HG03439 (cell line): ENCODE results near the gene SENP3.

ENCODE experiments used
- ATAC-seq: cut with Tn5 transposase; IDR thresholded peaks from one replicate; pipeline ENCODE4 v1.9.1; 2021; ENCODE audit warnings: mild to moderate bottlenecking, moderate library complexity; ENCODE audit not compliant: unreplicated experiment

SENP3 gene

DNA sequence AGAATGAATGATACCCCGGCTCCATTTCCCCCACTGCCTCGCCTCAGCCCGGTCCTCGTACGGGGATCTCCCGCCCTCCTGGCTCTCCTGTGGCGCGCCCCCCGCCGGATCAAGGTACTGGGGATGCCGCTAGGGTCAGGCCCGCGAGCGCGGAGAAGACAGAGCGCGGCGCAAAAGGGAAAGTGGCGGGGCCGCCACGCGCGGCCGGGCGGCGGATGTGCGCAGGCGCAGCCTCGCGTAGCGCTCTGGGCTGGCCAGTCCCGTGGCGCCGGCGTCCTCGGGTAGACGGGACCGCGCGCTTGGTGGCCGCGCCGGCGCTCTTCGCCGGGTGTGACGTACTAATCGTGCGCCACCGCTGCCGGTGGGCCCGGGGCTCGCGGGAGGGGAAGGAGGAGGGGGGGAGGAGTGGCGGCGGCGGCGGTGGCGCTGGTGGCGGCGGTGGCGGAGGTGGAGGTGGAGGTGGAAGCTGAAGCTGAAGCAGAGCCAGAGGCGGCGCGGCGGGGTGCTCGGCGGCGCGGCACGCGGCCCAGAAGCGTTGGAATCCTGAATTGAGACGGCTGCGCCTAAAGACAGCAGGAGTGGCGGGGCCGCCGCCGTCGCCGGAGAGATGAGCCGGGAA lies at the start of gene SENP3:
Gene SENP3, plus strand, starts transcription at position 331 of the 619 bp plus-strand sequence. CDS start 1,158 bp downstream, outside the sequence.
- ATAC-seq: peak; percentile 71

DNA sequence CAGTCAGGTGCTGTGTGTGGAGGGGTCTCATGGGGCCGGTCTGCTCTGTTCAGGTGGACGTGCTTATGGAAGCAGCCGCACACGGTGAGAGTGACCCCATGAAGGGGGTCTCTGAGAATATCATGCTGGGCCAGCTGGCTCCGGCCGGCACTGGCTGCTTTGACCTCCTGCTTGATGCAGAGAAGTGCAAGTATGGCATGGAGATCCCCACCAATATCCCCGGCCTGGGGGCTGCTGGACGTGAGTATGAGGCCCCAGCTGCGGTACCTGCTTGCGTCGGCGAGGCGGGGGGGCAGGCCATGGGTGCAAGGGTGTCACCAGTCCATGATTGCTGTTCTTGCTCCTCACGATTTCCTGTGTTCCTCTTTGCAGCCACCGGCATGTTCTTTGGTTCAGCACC lies 49.6 kb upstream of the SENP3 start:
- ATAC-seq: no peak

DNA sequence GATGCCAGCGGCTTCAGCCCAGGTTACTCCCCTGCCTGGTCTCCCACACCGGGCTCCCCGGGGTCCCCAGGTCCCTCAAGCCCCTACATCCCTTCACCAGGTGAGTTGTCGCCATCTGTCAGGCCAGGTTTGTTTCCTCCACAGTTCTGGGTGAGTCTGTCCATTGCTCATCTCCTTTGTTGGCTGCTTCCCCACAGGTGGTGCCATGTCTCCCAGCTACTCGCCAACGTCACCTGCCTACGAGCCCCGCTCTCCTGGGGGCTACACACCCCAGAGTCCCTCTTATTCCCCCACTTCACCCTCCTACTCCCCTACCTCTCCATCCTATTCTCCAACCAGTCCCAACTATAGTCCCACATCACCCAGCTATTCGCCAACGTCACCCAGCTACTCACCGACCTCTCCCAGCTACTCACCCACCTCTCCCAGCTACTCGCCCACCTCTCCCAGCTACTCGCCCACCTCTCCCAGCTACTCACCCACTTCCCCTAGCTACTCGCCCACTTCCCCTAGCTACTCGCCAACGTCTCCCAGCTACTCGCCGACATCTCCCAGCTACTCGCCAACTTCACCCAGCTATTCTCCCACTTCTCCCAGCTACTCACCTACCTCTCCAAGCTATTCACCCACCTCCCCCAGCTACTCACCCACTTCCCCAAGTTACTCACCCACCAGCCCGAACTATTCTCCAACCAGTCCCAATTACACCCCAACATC lies 48.7 kb upstream of the SENP3 start:
- ATAC-seq: no peak

DNA sequence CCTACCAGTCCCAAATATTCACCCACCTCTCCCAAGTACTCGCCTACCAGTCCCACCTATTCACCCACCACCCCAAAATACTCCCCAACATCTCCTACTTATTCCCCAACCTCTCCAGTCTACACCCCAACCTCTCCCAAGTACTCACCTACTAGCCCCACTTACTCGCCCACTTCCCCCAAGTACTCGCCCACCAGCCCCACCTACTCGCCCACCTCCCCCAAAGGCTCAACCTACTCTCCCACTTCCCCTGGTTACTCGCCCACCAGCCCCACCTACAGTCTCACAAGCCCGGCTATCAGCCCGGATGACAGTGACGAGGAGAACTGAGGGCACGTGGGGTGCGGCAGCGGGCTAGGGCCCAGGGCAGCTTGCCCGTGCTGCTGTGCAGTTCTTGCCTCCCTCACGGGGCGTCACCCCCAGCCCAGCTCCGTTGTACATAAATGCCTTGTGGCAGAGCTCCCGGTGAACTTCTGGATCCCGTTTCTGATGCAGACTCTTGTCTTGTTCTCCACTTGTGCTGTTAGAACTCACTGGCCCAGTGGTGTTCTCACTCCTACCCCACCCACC lies 47.8 kb upstream of the SENP3 start:
- no peak for ATAC-seq

DNA sequence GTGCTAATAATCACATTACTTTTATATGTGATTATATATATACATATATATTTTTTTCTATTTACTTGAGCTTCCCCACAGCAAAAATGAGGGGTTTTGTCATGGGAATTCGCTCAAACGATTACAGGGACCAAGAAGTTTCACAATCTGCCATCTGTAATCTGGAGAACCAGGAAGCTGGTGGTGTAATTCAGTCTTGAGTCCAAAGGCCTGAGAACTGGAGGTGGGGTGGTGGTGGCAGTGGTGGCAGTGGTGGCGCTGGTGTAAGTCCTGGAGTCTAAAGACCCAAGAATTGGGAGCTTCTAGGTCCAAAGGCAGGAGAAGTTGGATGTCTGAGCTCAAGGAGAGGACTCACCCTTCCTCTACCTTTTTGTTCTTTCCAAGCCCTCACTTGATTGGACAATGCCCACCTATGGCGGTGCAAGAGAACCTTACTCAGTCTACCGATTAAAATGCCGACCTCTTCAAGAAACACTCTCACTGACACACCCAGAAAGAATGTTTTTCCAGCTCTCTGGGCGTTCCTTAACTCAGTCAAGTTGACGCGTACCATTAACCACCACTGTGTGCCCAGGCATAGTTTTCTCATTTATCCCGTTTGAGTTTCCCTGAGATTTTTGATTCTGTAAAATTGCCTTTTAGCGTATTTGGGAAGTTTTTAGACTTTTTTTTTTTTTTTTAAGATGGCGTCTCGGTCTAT lies 45.7 kb upstream of the SENP3 start:
- ATAC-seq: no peak

DNA sequence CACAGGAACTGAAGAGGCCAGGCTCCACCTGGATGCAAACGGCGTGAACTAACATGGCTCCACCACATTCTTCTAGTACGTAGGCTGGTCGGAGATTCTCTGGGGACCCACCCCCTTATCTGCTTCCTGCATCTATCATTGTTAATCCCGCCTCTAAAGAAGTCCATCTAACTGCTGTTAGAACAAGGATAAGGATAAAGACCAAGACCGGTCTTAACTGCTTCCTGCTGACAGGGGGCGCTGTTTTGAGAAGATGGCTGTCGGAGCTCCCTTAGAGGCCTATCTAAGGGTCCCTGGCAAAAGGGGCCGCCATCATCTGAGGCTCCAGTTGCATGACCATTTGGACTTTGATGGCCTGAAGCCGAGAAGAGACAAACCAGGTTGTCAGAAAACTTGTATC lies 38.7 kb upstream of the SENP3 start:
- no peak for ATAC-seq

DNA sequence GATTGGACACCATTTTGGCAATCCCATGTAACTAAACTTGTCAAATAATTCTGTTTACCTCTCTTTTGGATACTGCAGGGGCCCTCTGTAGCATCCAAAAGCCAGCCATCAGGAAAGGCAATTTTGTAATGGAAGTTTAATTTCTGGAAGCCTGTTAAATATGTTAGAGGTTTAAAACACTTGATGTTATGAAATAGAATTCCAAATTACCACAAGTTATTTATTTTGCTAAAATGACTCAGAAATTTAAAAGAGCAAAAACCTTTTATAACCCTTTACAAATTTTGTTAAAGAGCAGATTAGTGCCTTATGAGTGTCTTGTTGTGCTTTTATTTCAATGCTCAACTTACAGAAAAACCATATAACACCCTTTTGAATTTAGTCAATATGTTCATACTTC lies 32.9 kb upstream of the SENP3 start:
- ATAC-seq: no peak

DNA sequence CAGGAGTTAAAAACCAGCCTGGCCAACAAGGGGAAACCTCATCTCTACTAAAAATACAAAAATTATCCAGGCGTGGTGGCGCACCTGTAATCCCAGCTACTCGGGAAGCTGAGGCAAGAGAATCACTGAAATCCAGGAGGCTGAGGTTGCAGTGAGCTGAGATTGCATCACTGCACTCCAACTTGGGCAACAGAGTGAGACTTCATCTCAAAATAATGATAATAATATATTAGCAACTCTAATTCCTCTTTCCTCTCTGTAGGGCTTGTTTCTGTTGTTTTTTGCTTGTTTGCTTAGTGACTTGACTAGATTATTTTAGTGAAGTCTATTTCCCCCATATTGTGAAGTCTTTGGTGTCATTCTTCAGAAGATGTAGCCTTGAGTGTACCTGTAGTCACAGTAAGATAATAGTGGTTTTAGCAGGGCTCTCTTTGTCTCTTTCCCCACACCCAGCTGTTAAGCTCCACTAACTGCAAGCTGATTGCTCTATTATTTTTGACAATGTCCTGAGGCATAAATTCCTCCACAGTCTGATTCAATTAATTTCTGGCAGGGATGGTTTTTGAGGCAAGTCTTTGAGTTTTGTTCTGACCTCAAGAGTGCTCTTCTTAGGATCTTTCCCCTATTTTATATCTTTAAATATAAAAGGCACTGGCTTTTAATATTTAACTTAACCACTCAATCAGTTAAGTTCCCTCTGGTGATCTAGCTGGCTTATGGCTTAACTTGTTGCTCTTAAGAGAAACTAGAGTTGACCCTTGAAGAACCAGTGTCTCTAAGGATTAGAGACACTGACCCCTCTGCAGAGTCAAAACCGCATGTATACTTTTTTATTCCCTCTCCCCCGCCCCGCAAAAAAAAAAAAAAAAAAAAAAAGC lies 31.5 kb upstream of the SENP3 start:
- ATAC-seq: no peak

DNA sequence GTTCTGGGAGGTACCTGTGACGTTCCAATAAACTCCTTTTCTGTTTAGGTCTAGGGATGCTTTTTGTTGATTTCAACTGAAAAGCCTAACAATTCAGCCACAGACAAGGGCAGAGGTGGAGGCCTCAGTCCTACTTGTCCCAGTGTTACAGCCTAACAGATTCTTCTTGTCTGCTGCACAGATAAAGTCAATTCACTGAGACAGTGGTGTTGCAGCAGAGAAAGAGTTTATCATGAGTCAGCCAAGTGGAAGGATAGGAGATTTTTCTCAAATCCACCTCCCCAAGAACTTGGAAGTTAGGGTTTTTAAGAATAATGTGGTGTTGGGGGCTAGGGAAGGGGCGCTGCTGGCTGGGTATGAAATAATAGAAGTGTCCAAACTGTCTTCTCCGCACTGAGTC lies 23.7 kb upstream of the SENP3 start:
- ATAC-seq: no peak

DNA sequence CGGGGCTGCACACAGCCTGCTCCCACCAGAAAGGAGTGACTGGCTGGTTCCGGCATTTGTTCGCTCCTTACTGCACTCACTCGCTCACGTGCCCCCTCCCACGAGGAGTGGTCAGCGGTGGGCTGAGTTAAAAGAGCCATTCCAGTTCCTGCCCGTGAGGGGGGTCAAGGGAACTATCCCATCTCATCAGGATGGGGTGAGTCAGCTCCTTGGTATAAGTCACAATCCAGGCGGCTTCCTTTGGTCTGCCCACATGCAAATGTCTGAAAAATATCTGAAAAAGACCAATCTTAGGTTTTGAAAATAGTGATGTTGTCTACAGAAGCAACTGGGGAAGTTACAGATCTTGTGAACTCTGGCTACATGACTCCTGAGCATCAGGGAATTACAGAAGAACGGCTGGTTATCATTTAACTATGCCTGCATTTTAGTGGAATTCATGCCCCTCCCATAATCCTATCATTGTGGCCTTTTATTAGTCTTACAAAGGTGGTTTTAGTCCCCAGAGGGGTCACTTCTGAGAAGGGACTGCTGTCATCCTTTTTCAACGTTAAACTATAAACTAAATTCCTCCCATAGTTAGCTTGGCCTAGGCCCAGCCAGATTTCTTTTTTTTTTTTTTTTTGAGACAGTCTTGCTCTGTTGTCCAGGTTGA lies 22.7 kb upstream of the SENP3 start:
- no peak for ATAC-seq

DNA sequence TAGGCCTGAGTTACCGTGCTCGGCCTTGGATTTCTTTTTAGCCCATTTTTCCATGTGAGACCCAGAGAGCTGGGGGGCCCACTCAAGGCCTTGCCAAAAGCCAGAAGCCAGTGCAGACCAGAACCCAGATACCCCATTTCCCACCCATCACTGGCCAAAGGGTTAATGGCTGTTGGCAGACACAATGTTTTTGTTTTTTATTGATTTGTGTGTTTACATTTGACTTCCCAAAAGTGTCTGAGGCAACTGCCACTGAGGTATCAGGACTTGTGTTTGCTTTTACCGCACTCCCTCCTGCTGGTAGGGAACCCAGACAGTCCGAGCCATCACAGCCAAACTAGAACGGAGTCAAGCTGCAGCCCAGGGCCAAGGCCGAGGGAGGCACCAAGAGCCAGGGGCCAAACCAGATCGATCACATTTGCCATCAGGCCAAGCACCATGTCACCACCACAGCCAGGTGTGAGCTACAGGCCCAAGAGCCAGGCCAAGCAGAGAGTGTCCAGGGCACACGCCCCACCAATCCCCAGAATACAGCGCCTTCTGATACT lies 20.6 kb upstream of the SENP3 start:
- ATAC-seq: no peak

DNA sequence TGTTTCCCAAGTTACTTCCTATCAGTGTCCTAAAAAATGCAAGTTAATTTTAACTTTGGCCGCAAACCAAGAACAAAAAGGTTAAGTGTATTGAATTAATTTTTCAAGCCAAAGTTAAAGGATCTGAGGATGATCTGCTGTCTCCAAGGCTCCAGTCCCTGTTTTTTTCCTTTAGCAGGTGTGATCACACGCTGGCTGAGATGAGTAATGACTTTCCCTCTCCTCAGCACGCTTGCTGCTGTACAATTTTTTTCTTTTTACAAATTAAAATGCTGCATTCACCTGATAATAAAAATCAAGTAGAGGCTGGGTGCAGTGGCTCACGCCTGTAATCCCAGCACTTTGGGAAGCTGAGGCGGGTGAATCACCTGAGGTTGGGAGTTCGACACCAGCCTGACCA lies 16.8 kb upstream of the SENP3 start:
- ATAC-seq: no peak

DNA sequence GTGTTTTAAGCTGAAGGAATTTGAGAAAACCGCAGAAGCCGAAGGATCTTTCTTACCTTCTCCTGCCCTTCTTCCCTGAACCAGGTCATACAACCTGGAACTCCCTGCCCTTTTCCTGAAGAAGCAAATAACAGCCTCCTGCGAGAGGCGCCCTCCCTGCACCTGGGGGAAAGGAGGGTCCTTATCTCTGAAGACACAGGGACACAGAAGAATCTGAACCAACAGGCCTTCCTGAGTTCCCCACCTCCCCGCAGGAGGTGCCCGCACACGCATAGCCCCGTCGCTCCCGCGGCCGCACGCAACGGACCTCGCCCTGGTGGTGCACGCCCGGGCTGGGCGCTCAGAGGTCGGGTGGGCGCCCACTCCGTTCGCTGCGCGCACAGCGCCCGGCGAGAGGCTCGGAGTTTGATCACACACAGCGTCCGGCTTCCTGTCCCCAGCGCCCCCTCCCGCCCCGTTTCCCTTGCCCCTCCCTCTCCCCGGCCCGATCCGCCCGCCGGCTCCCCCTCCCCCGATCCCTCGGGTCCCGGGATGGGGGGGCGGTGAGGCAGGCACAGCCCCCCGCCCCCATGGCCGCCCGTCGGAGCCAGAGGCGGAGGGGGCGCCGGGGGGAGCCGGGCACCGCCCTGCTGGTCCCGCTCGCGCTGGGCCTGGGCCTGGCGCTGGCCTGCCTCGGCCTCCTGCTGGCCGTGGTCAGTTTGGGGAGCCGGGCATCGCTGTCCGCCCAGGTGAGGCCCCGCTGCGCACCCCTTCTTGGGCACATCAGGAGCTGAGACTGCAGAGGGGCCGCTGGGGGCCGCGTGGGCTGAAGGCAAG lies 12.9 kb upstream of the SENP3 start, which contains the start of gene TNFSF12:
Gene TNFSF12, plus strand, starts transcription at position 474 of the 816 bp plus-strand sequence. Its CDS starts 96 bp downstream, at position 570.
- no peak for ATAC-seq

DNA sequence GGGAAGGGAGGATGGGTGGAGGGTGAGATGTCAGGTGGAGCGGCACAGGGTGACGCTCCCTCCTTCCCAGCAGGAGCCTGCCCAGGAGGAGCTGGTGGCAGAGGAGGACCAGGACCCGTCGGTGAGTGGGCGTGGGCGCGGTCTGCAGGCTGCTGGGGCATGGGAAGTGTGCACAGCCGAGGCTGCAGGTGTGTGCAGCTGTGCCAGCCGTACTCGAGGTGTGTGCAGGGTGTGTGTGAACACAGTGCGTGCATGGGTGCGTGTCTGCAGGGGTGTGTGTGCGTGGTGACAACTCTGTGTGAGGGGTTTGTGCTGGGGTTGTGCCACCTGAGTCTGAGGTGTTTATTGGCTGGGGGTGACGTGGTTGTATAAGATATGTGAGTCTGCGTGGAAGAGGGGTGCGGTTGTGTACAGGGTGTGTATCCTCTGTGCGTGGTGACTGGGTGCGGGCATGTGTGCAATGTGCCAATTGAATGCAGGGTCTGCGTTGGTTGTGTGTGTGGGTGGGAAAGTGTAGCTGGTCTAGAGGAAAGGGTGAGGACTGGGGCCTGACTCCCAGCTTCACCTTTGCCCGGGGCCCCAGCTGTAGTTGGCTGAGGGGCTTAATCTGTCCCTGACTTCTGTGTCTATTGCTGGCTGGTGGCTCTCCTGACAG lies 12.2 kb upstream of the SENP3 start:
- ATAC-seq: no peak

DNA sequence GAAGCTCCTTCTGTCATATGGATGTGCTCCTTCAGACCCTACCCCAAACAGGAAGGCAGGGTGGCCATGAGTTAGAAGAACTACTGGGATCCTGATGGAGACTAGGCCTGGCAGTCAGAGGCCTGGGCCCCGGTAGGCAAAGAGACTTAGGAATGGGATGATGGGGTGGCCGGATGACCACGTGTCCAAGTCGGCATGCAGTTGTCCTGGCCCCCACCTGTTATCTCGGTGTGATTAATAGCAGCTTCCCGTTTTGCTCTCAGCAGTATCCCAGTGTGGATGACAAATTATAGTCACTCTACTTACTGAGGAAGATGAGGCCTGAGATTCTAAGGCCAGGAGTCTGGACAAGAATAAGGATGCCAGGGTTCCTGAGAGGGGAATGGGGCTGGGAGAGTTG lies 11.4 kb upstream of the SENP3 start:
- no peak for ATAC-seq

DNA sequence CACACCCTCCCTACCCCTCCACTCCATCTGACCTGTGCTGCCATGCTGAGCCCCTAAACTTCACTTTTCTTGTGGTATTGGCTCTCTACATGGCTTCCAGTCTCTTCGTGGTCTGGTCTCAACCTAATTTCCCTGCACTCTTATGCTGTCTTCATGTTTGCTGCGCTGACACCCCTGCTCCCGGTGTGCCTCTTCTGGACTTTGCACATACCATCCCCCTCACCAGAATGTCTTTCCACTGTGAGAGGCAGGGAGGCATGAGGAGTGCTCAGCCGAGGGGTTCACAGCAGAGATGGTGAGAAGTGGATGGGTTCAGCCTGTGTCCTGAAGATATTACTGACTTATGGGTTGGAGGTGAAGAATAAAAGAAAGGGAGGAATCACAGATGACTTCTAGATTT lies 10.3 kb upstream of the SENP3 start:
- no peak for ATAC-seq

DNA sequence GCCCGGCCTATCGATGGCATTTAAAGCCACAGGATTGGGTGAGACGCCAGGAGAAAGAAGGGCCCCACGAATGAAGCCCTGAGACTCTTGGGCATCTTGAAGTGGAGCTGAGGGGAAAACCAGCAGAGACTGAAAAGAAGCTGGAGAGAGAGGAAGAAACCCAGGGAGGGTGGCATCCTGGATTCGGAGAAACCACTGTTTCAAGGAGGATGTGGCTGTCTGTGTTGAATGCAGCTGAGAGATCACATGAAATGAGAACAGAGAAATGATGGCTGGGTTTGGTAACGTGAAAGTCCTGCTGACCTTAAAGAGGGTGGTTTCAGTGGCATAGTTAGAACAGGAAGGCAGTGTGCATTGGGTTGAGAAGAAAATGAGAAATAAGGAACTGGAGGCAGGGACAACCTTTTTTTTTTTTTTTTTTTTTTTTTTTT lies 9.1 kb upstream of the SENP3 start:
- ATAC-seq: no peak

DNA sequence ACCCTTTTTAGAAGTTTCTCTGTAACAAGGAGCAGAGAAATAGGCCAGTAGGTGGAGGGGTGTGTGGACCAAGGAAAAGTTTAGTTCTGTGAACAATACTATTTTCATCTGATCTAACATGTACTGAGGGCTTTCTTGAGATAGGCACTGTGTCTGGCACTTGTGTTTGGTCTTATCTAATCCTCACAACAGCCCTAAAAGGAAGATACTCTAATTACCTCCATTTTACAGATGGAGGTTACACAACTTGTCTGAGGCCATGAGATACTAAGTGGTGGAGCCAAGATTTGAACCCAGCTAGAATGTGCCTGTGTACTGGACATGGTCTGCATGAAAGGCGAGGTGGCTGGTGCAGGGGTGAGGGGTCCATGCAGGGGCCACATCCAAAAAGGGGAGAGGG lies 8.4 kb upstream of the SENP3 start:
- ATAC-seq: no peak
